CD4-positive, alpha-beta T cell treated with Interferon alpha-2 for 1 hour (primary cell): Measurements from ENCODE around the gene GRM6.
A peak's percentile ranks its signal among the peaks of the same experiment; 100 is the strongest.

Experiments used
- DNase-seq, 2 donors: peaks; one replicate each; pipeline ENCODE4 v3.0.0-alpha.2; 2020 to 2022

GRM6 gene

GRCh38 chr5:178994580-178995340, at the start of gene GRM6:
TSS of gene GRM6 (minus strand) at chr5:178995320. CDS start at chr5:178994944, 376 bp downstream.
- no peak for DNase-seq

DNA sequence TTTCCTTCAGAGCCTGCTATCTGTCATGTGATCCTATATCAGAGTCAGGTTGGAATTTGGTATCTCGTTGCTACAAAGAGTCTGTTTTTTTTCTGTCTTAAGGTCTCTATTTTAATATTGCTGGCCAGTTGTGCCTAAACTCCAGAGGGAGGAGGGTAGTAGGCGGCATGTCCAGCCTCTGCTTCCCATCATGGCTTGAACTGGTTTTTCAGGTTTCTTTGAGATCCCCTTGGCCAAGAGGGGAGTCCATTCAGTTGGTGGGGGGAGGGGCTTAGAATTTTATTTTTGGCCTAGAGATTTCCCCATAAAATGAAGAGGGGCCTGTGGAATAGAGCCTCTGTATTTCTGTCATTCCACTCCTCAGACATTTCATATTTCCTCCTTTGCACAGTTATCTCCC, 49.6 kb upstream of the GRM6 start:
- DNase-seq = no peak

DNA sequence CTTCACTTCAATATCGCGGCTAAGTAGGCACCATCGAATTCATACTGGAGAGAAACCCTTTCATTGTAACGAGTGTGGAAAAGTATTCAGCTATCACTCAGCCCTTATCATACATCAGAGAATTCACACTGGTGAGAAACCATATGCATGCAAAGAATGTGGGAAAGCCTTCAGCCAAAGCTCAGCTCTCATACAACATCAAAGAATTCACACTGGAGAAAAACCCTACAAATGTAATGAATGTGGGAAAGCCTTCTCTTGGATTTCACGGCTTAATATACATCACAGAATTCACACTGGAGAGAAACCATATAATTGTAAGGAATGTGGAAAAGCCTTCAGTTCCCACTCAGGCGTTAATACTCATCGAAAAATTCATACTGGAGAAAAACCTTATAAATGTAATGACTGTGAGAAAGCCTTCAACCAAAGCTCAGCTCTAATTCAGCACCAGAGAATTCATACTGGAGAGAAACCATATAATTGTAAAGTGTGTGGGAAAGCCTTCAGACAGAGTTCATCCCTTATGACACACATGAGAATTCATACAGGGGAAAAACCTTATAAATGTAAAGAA, 38.0 kb upstream of the GRM6 start:
- DNase-seq = no peak

DNA sequence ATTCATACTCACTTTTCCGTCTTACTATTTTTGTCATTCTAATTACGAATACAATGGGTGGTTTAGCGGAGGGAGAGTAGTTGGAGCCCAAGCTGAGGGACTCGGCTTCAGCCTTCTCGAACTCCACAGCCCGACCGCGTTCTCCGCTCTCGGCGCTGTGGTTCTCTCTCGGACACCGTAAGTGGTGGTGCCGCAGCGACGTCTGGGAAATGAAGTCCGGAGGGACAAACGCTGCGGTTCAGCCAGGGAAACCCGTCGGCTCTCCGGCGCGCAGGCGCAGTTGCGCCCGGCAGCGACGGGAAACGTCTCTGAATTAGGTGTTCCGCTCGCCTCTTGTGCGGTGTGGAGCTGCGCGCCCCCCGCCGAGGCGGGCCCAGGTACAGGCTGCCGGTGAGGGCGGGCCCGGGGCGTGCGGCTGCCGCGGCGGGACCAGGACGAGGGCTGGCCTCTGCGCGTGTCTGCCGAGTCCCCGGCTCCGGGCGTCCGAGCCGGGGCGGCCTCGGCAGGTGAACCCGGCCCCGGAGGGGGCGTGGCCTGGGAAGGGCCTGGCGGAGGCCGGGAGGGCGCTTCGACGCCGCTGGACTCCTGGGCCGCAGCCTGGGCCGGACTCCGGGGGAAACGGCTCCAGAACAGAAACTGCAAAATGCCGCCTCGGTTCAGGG, 28.5 kb upstream of the GRM6 start, which contains the start of gene ZNF879:
Gene ZNF879, plus strand, starts transcription at position 277 of the 662 bp plus-strand sequence. CDS start 1,201 bp downstream, outside the sequence.
- DNase-seq = peak; percentile 95 to 97

DNA sequence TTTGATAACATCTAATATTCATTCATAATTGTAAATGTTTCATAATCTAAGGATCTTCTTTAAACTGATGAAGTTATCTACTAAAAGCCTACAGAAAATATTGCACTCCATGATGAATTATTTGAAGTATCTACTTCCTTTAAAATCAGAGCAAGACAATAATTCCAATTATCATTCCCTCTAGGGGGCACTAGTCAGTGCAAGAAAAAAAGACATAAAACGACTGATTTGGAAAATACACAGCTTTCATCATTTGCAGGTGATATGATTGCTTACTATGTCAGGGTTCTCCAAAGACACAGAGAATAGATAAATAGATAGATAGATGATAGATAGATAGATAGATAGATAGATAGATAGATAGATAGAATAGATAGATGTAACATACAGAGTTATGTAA, 13.5 kb upstream of the GRM6 start:
- DNase-seq = peak in 1 of 2 donors; percentile 3

GRCh38 chr5:179006564-179006963, 11.4 kb upstream of the GRM6 start:
- no peak for DNase-seq

- no peak for DNase-seq
Measured at GRCh38 chr5:178998441-178998840, 3.3 kb upstream of the GRM6 start.

GRCh38 chr5:178997191-178997590, 2.1 kb upstream of the GRM6 start:
- no peak for DNase-seq

- no peak for DNase-seq
Measured at GRCh38 chr5:178996156-178996555, 1.0 kb upstream of the GRM6 start.

DNA sequence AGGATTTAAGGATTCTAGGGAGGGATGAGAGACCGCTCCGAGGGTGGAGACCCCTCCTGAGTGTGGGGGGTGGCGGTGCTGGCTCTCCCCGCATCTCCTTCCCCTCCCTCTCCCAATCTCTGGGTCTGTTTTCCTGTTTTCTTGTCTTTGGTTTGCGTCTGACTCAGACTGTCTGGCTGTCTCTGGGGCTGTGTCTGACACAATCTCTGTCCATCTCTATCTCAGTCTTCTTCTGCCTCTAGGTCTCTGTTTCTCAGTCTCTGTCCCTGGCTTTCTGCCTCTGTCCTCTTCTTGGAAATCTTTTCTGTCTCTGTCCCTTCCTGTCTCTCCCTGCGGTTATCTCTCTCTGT, 196 bp upstream of the GRM6 start:
- DNase-seq = no peak

GRCh38 chr5:178993955-178994579, 1.1 kb downstream of the GRM6 start:
- DNase-seq = no peak

- DNase-seq = no peak
Measured at GRCh38 chr5:178993236-178993765, 1.8 kb downstream of the GRM6 start.

- no peak for DNase-seq
Measured at GRCh38 chr5:178992291-178992895, 2.7 kb downstream of the GRM6 start.

GRCh38 chr5:178991190-178992145, 3.7 kb downstream of the GRM6 start:
- DNase-seq = no peak

DNA sequence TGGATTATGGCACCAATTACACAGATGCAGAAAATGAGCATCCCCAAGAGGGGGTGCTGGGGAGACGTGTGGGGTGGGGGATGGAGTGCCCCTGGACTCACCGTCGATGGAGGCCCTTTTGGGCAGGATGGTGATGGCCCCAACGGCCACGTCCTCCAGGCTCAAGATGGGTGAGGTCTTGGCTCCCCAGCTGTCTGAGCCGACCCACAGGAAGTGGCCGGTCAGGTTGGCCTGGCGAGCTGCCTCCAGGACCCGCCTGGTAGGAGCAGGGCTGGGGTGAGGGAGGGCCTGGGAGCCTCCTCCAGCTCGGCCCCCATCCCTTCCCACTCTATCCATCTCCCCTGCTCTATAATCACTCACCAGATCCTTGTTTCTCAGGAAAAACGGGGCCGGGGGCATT, 4.6 kb downstream of the GRM6 start:
- no peak for DNase-seq

DNA sequence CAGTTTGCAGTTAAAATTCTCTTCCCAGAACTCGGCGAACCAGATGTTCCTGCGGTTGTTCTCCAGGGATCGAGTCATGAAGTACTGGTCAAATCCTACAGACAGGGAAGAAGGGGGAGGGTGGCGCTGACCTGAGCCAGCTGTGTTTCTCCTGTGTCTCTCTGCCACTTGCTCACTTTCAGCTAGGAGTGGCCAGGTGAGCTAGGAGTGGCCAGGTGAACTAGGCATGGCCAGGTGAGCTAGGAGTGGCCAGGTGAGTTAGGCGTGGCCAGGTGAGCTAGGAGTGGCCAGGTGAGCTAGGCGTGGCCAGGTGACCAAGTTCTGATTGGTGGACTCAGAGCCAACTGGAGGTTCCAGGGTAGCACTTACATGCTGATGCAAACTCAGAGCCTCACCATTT, 5.8 kb downstream of the GRM6 start:
- DNase-seq = no peak

GRCh38 chr5:178988436-178989220, 6.5 kb downstream of the GRM6 start:
- no peak for DNase-seq

DNA sequence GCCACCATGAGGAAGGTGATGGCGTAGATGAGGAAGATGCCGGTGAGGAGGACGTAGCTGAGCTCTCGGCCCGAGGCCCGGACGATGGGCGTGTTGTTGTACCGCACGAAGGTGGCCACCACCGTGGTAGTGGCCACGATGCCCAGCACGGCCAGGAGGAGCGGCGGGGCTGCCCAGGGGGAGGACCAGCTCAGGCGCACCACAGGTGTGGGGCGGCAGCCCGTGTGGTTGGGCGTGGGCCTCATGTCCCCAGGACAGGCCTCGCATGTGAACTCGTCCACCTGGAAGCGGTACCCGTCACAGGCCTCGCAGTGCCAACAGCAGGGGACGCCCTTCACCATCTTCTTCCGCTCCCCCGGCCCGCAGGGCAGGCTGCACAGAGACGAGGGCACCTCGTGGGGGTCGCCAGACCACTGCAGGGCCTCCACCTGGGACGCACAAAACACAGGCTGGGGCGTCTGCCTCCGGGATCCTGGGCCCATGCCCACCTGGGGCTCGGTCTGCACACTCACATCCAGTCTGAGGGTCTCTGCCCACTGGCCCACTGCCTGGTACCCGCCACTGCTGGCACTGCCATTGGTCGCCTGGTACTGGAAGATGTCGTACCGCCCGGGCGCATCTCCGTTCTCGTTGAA, 8.7 kb downstream of the GRM6 start:
- no peak for DNase-seq

GRCh38 chr5:178984145-178985072, 10.7 kb downstream of the GRM6 start:
- no peak for DNase-seq
